Upper lobe of left lung (tissue), 4 donors: ENCODE data around the gene SPRYD4.

Experiments used
- EP300 ChIP-seq, 4 donors: sonication (generic); formaldehyde crosslinking; IDR thresholded peaks; one replicate each; pipeline ENCODE4 v1.5.1; 2017; ENCODE audit warnings: antibody characterized with exemption in 4 of 4, control low read depth in 2 of 4
- POLR2A ChIP-seq, 4 donors: fragments of 450-650 bp; IDR thresholded peaks; one replicate each; pipeline ENCODE4 v1.5.1; 2016 to 2017; ENCODE audit warnings: antibody characterized with exemption in 4 of 4, mild to moderate bottlenecking in 2 of 4
- POLR2AphosphoS5 ChIP-seq, 2 donors: sonication (generic); formaldehyde crosslinking; IDR thresholded peaks; one replicate each; pipeline ENCODE4 v1.5.1; 2017; ENCODE audit warnings: antibody characterized with exemption in 2 of 2
- TF ChIP-seq, protein P1 (sequence below), 6 experiments: fragments of 450-650 bp in 4 of 6; fragments of 200-600 bp in 2 of 6; sonication (generic) in 2 of 6; IDR thresholded peaks; one replicate each; pipeline ENCODE4 v1.5.1; 2016 to 2019; ENCODE audit warnings: antibody characterized with exemption in 6 of 6

GRCh38 chr12:56468216-56469006, at the start of gene SPRYD4:
- TF ChIP-seq, protein P1, sequence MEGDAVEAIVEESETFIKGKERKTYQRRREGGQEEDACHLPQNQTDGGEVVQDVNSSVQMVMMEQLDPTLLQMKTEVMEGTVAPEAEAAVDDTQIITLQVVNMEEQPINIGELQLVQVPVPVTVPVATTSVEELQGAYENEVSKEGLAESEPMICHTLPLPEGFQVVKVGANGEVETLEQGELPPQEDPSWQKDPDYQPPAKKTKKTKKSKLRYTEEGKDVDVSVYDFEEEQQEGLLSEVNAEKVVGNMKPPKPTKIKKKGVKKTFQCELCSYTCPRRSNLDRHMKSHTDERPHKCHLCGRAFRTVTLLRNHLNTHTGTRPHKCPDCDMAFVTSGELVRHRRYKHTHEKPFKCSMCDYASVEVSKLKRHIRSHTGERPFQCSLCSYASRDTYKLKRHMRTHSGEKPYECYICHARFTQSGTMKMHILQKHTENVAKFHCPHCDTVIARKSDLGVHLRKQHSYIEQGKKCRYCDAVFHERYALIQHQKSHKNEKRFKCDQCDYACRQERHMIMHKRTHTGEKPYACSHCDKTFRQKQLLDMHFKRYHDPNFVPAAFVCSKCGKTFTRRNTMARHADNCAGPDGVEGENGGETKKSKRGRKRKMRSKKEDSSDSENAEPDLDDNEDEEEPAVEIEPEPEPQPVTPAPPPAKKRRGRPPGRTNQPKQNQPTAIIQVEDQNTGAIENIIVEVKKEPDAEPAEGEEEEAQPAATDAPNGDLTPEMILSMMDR (IDR thresholded peaks at IDR 0.05): peak in 4 of 6 experiments; percentile 22 to 63 (median 32)
- TF ChIP-seq POLR2AphosphoS5 (IDR thresholded peaks at IDR 0.05): peak; percentile 97
- TF ChIP-seq EP300 (IDR thresholded peaks at IDR 0.05): peak in 1 of 4 donors; percentile 67
- peak in 3 of 4 donors; percentile 69 to 92 (median 89) for TF ChIP-seq POLR2A (IDR thresholded peaks at IDR 0.05)
